Epithelial cell of esophagus (primary cell): Measurements from ENCODE around the gene ACAP3.
A peak's percentile ranks its signal among the peaks of the same experiment; 100 is the strongest.

Experiments used
- DNase-seq: peaks from one replicate; pipeline ENCODE4 v3.0.0; 2010; ENCODE audit warnings: low read depth
- H3K4me3 ChIP-seq: 2 replicates; pipeline ENCODE4 v1.5.1; 2011; ENCODE audit warnings: mild to moderate bottlenecking, low read length, control low read depth
- TF ChIP-seq, protein P1 (sequence below): IDR thresholded peaks from 2 replicates; pipeline ENCODE4 v1.5.1; 2011; ENCODE audit warnings: low read depth, mild to moderate bottlenecking, low read length, control low read depth, inconsistent platforms; ENCODE audit not compliant: insufficient read depth; ENCODE audit errors: missing control alignments

The ACAP3 gene

GRCh38 chr1:1338278-1338677, 30.5 kb upstream of the ACAP3 start:
- TF ChIP-seq, protein P1, sequence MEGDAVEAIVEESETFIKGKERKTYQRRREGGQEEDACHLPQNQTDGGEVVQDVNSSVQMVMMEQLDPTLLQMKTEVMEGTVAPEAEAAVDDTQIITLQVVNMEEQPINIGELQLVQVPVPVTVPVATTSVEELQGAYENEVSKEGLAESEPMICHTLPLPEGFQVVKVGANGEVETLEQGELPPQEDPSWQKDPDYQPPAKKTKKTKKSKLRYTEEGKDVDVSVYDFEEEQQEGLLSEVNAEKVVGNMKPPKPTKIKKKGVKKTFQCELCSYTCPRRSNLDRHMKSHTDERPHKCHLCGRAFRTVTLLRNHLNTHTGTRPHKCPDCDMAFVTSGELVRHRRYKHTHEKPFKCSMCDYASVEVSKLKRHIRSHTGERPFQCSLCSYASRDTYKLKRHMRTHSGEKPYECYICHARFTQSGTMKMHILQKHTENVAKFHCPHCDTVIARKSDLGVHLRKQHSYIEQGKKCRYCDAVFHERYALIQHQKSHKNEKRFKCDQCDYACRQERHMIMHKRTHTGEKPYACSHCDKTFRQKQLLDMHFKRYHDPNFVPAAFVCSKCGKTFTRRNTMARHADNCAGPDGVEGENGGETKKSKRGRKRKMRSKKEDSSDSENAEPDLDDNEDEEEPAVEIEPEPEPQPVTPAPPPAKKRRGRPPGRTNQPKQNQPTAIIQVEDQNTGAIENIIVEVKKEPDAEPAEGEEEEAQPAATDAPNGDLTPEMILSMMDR: no peak
- H3K4me3 ChIP-seq: no peak overlapping the region
- no peak for DNase-seq

DNA sequence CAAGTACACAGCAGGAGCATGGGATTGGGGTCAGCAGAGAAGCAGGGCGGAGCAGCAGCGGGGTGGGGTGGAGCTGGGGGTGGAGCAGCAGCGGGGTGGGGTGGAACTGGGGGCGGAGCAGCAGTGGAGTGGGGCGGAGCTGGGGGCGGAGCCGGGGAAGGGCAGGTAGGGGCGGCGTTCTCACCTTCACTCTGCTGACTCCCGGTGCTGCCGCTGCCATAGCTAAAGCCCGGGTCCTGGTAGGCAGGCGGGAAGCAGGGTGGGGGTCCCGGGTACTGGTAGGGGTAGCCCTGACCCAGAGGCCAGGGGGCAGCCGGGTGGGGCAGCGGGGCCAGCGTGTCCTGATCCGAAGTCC, 30.0 kb upstream of the ACAP3 start:
- H3K4me3 ChIP-seq: no peak overlapping the region
- DNase-seq: peak; percentile 77
- TF ChIP-seq, protein P1: no peak

GRCh38 chr1:1336931-1337792, 29.4 kb upstream of the ACAP3 start:
- DNase-seq: no peak

GRCh38 chr1:1336446-1336845, 28.7 kb upstream of the ACAP3 start:
- DNase-seq: no peak
- H3K4me3 ChIP-seq: no peak overlapping the region
- TF ChIP-seq, protein P1: no peak

More at GRCh38 chr1:1336931-1337792, 29.4 kb upstream of the ACAP3 start:
- TF ChIP-seq, protein P1: no peak
- H3K4me3 ChIP-seq: no peak overlapping the region

DNA sequence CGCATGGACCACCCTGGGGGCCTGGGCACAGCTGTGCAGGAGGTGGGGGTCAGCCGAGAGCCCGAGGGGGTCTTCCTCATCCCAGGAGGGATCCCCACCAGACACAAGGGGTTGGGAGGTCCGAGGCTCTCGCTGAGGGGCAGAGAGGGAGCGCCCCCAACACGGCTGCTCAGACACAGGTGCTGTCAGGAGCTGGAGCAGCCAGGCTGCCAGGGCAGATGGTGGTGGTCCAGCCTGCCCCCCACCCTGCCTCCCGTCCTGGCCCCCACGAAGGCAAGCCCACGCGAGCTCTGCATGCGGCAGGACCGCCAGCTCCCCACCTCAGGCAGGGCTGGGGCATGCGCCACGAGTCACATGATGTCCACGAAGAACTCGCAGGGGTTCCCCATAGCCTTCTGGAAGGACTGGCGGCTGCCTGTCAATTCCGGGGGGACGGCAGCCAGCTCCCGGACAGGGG, 28.1 kb upstream of the ACAP3 start:
- DNase-seq: no peak
- TF ChIP-seq, protein P1: no peak
- H3K4me3 ChIP-seq: no peak overlapping the region

DNA sequence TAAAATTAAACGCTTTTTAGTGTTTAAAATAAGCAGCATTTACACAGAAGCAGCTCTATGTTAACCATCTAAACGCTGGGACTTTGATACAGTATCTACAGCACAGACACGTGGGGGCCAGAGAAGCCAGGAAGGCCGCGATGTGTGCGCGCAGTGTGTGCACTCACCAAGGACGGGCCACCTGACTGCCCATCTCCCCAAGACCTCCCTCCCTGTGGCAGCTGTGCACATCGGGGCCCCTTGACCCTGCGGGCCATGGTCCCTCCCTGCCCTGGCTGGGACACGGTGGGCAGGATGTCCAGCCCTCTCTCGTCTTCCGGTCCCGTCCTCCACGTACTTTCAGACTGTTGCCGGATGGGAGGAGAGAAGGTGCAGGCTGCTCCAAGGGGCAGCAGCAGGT, 27.6 kb upstream of the ACAP3 start:
- H3K4me3 ChIP-seq: no peak overlapping the region
- no peak for DNase-seq
- TF ChIP-seq, protein P1: no peak

DNA sequence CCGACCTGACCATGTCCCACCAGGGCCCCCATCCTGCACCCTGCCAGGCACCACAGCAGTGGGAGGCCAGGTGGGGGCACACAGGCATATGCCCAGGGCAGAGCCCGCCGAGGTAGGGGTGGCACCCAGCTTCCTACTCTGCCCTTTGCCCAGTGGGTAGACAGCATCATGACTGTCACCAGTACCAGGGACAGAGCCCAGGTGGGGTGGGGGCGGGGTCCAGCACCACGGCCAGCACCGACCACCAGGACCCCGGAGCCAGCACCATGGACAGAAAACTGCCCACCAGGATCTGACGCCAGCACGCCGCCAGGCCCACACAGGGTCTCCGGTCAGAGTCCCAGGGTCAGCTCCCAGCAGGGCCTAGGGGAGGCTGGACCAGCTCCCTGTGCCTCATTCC, 27.1 kb upstream of the ACAP3 start:
- no peak overlapping the region for H3K4me3 ChIP-seq
- no peak for DNase-seq
- TF ChIP-seq, protein P1: no peak
